Fibroblast of skin of right quadriceps (primary cell): ENCODE results near the gene NRP2.

Experiments
- DNase-seq: peaks from one replicate; pipeline ENCODE4 v3.0.0-alpha.2; 2013

NRP2 gene

GRCh38 chr2:205713086-205713485 is 30.8 kb downstream of the NRP2 start:
- peak; percentile 22 for DNase-seq

DNA sequence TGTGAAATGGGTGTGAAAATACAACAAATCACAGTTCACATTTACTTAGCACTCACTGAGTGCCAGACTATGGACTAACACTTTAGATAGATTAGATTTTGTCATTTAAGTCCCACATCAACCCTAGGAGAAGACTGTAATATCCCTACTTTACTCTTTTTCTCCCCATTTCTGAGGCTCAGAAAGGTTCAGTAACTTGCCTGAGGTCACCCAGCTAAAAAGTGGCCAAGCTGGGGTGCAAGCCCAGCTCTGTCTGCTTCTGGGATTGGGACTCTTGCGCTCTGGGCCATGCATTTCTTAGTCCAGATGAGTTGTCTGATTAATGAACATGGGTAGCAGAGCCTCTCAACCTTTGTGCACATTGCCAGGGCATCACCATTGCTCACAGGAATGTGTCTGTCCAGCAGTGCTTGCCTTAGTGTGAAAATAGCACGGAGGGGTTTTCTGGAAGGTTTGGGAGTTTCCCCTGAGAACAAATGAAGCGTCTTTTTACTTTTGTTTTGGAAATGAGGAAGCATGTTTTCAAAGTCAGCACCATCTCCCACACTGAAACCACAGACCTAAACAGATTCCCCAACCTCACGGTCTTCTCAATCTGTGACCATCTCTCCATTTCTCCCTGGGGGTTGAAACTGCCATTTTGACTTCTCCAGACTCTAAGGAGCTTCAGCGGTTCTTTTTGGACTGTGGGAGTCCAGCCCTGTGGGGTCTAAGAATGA is 31.9 kb downstream of the NRP2 start:
- no peak for DNase-seq

GRCh38 chr2:205714789-205715720 is 32.8 kb downstream of the NRP2 start:
- DNase-seq = no peak

DNA sequence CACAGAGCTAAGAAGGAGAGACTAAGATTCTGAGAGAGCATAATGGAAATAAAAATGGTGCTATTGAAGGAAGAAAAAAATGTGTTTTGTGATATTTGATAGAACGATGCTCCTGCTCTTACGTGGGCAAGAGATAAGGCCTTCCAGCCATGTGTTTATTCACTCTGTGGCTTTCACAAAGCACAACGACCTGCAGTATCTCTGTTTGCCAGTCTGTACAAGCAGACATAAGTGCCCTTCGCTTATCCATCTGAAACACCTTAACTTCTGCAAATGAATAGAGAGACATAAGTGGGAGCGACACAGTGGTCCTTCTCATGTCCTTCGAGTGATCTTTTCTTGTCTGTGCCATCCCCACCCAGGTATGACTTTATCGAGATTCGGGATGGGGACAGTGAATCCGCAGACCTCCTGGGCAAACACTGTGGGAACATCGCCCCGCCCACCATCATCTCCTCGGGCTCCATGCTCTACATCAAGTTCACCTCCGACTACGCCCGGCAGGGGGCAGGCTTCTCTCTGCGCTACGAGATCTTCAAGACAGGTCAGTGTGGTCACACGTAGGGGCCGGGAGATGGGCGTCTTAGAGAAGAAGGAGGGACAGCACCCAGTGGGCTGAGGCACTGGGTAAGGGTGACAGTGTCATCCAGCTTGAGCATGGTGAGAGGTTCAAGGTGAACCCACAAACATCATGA is 33.7 kb downstream of the NRP2 start:
- no peak for DNase-seq

DNA sequence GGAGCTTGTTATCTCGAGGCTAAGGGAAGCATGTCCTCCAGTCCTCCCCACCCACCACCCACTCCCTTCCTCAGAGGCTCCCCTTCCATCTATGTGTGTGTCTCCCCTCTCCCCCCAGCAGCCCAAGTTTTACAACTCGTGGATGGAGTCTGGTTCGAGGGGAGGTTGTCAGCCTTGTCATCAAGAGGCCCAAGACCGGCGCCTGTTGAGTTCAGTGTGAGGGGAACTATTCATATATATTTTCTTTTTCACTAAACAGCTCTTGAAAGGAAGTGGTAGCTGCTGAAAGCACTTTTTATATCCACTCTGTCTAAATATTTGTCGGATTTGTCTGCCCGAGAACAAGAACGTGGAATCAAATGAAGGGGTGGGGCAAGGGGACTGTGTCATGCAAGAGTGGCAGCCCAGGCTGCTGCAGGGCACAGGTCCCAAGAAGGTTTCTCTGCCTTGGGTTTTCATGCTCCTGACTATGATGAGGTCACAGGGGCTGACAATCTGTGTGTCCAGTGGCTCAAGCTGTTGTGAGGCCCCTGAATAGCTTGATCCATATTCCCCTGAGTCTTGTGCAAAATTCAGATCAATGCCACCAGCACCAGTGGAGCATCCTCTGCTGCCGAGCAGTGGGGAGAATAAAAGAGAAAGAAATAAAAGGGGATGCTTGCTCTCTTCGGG is 35.0 kb downstream of the NRP2 start:
- DNase-seq = no peak

- no peak for DNase-seq
Measured at GRCh38 chr2:205717999-205718398, 35.7 kb downstream of the NRP2 start.

DNA sequence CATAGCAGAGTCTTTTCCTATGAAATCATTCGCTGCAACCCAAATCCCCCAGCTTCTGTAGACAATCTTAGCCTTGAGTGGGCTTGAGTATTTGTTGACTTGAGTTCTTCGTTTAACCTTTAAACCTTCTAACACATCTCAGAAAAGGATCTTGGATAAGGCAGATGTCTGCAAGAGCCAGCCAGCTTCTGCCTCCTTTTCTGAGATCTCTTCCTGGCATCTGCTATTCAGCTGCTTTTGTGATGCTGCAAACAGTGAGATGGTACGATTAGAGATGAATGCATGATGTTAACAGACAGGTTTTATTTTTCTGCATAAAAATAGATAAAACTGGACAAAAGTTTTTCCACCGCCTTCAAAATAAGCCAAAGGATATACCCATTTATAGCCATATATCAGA is 37.5 kb downstream of the NRP2 start:
- no peak for DNase-seq

DNA sequence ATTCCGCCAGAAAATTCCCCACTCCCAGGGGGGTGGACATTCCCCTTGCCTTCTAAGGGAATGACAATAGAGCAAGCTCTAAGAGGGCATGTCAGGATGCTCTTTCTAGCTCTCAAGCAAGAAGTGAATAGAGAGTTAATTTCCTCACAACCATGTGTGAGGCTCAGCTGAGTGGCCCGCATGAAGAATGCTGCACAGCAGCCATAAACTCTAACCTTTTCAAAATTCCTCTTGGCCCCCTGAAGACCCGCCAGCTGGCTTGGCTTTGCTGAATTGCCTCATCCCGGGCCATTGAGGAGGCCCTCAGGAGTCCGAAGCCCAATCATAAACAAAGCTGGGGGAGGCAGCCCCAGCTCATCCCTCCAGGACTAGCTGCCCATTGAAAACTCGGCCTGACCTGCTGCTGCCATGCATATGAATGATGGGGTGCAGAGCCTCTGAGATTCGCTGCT is 38.2 kb downstream of the NRP2 start:
- no peak for DNase-seq

DNA sequence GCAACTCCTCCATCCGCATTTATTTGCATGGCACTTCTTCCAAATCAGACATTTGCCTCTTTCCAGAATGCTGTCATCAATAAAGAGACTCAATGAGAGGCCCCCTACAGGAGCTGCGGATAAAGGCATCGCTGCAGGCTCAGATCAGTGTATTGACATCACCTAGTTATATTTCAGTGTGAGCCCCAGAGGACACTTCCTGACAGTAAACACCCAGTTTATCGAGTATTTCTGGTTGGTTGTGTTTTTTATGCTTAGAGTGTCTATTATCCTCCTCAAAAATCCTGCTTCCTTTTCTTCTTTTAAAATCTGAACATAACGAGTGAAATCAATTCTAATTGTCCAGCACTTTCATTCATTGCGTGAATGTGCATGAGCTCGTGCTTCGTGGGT is 38.8 kb downstream of the NRP2 start:
- no peak for DNase-seq

DNA sequence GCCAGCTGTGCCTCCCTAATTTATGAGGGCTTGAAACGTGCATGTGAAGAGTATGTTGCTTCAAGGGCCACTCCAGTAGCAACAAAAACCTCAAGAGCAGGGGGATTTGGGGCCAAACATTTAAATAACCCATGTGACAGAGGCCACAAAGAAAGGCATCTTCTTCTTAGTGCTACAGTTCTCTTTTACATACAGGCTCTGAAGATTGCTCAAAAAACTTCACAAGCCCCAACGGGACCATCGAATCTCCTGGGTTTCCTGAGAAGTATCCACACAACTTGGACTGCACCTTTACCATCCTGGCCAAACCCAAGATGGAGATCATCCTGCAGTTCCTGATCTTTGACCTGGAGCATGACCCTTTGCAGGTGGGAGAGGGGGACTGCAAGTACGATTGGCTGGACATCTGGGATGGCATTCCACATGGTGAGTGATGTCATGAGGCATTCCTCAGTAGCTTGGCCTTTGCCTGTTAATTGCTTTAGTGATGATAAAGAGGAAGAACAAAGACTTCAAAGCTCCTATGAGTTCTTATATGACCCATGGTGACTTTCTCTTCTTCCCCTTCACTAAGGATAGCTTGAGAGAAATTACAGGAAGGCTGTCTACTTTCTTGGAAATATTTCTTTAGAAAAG is 40.1 kb downstream of the NRP2 start:
- DNase-seq = no peak

- no peak for DNase-seq
Measured at GRCh38 chr2:205723179-205723578, 40.9 kb downstream of the NRP2 start.

DNA sequence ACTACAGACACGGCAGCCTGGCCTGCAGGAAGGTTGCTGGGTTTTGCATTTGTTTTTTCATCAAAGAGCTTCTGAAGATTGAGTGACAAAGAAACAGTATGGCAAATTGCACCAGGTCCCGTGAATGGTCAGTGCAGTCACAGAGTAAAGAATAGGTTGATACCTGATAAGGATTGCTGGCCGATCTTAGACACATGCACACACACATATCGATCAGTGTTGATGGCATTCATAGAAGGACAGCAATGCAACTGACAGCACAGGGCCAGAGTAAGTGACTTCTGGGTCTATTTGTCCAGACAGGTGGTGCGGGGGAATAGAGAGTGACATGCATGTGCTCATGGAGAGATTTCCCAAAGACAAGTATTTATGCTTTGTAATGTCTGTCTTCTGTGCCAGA is 42.8 kb downstream of the NRP2 start:
- DNase-seq = no peak

GRCh38 chr2:205726506-205726905 is 44.2 kb downstream of the NRP2 start:
- DNase-seq = no peak

GRCh38 chr2:205727174-205727573 is 44.9 kb downstream of the NRP2 start:
- no peak for DNase-seq

DNA sequence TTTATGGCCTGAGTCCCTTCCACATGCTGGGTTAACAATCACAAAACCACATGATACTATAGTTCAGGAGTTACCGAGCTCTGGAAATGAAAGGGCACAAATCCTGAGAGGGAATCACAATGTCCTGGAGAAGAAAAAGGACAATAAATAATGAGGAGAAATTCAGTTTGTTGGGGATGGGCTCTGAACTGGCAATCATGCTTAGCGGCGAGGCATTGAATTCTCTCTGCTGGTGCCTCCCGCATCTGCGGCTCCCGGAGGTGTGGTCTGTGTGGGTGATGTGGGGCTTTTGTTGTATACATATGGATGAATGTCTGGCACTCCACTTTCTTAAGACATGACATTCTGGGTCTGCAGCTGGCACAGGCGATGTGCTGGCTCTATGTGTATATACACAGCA is 46.1 kb downstream of the NRP2 start:
- no peak for DNase-seq

GRCh38 chr2:205730191-205730590 is 47.9 kb downstream of the NRP2 start:
- no peak for DNase-seq

GRCh38 chr2:205730701-205731582 is 48.6 kb downstream of the NRP2 start:
- peak; percentile 89 for DNase-seq

DNA sequence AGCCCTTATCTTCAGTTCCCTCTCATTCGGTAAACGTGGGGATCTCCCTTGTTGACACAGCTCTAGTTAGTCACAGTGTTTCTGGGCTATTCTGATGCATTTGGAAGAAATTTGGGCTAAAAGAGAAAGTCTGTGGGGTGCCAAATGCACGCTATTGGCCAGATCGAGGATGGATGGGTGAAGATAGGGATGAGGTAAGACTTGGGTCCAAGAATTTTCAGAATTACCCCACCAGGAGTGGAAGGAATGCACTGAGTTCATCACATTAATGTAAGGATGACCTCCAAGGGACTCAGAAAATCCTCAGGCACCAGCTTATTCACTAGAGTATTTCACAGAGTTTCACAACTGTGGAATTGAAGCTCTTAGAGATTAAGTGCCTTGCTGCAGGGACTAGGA is 49.3 kb downstream of the NRP2 start:
- DNase-seq = peak; percentile 98

- no peak for DNase-seq
Measured at GRCh38 chr2:205732314-205732713, 50.0 kb downstream of the NRP2 start.

- DNase-seq = no peak
Measured at GRCh38 chr2:205733082-205733481, 50.8 kb downstream of the NRP2 start.

GRCh38 chr2:205733648-205734047 is 51.3 kb downstream of the NRP2 start:
- DNase-seq = peak; percentile 51
